Measurements from ENCODE around the gene CLASP2.

CLASP2 gene

GRCh38 chr3:33543601-33544000 is 174.5 kb downstream of the CLASP2 start:
- H3K4me3 ChIP-seq (ENCODE audit: low read depth, low read length) = no peak overlapping the region
- no peak for TF ChIP-seq CTCF (IDR thresholded peaks at IDR 0.05; ENCODE audit: insufficient read depth, low read depth, low read length, missing control alignments)
- DNase-seq (ENCODE audit: low read depth) = no peak

- no peak for DNase-seq (ENCODE audit: low read depth)
- no peak overlapping the region for H3K4me3 ChIP-seq (ENCODE audit: low read depth, low read length)
- no peak for TF ChIP-seq CTCF (IDR thresholded peaks at IDR 0.05; ENCODE audit: insufficient read depth, low read depth, low read length, missing control alignments)
These were observed 176.1 kb downstream of the CLASP2 start for GRCh38 chr3:33541918-33542317.

- TF ChIP-seq CTCF (IDR thresholded peaks at IDR 0.05; ENCODE audit: insufficient read depth, low read depth, low read length, missing control alignments) = no peak
- no peak for DNase-seq (ENCODE audit: low read depth)
These were observed 179.2 kb downstream of the CLASP2 start for GRCh38 chr3:33538678-33539339.

DNA sequence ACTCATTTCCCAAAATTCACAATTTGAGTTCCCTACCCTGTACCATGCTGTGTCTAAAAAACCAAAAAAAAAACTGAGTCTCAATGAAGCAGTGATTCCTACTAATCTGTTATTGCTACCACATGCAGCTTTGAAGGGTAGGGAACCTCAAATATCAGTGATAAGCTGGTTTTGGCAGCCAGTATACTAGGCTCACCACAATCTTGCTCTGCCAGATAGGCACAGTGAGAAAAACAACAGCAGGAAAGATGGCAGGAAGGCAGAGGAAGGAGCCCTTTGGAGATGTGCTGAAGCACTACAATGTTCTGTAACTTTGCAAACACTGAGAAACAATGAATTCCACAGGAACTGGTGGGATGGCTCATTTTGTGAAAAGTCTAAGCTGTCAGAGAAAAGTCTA is 180.9 kb downstream of the CLASP2 start:
- no peak for TF ChIP-seq CTCF (IDR thresholded peaks at IDR 0.05; ENCODE audit: insufficient read depth, low read depth, low read length, missing control alignments)
- DNase-seq (ENCODE audit: low read depth) = no peak
- H3K4me3 ChIP-seq (ENCODE audit: low read depth, low read length) = no peak overlapping the region

More at GRCh38 chr3:33538678-33539339, 179.2 kb downstream of the CLASP2 start:
- H3K4me3 ChIP-seq (ENCODE audit: low read depth, low read length) = no peak overlapping the region

DNA sequence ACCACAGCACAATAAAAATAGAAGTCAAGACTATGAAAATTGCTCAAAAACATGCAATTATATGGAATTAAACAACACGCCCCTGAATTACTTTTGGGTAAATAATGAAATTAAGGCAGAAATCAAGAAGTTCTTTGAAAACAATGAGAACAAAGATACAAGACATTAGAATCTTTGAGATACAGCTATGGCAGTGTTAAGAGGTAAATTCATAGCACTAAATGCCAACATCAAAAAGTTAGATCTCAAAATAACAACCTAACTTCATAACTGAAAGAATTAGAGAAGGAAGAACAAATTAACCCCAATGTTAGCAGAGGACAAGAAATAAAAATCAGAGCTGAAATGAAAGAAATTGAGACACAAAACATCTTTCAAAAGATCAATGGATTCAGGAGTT is 191.3 kb downstream of the CLASP2 start:
- H3K4me3 ChIP-seq (ENCODE audit: low read depth, low read length) = no peak overlapping the region
- no peak for TF ChIP-seq CTCF (IDR thresholded peaks at IDR 0.05; ENCODE audit: insufficient read depth, low read depth, low read length, missing control alignments)
- DNase-seq (ENCODE audit: low read depth) = no peak

DNA sequence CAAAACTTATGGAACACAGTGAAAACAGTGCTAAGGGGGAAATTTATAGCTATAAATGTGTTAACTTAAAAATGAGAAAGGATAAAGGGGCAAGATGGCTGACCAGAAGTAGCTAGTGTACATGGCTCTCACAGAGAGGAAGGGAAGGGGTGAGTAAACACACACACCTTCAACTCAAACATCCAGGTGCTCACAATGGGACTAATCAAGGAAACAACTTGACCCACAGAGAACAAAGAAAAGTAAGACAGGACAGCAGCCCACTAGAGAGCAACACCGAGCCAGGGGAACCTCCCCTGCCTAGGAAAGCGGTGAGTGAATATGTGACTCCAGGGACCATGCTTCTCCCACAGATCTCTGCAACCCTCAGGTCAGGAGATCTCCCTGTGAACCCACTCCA is 192.8 kb downstream of the CLASP2 start:
- H3K4me3 ChIP-seq (ENCODE audit: low read depth, low read length) = no peak overlapping the region
- TF ChIP-seq CTCF (IDR thresholded peaks at IDR 0.05; ENCODE audit: insufficient read depth, low read depth, low read length, missing control alignments) = no peak
- no peak for DNase-seq (ENCODE audit: low read depth)

DNA sequence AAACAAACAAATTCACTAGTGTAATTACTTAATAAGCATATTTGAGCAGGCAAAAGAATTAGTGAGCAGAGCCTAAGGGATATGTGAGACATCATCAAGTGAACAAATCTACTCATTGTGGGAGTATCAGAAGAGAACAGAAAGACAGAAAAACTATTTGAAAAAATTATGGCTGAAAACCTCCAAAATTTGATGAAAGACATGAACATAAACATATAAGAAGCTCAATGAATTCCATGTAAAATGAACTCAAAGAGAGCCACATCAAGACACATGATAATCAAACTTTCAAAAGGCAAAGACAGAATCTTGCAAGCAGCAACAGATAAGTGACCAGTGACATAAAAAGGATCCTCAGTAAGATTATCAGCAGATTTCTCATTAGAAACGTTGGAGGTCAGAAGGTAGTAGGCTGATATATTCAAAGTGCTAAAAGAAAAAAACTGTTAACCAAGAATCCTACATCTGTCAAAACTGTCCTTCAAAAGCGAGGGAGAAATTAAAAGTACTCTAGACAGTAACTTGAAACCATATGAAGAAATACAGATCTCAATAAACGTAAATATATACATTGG is 194.9 kb downstream of the CLASP2 start:
- TF ChIP-seq CTCF (IDR thresholded peaks at IDR 0.05; ENCODE audit: insufficient read depth, low read depth, low read length, missing control alignments) = no peak

More for the DNA sequence above, 194.9 kb downstream of the CLASP2 start:
- H3K4me3 ChIP-seq (ENCODE audit: low read depth, low read length) = no peak overlapping the region
- no peak for DNase-seq (ENCODE audit: low read depth)

All from GM12865 (cell line).